ENCODE measurements around the gene KIF5A.

Gene KIF5A

DNA sequence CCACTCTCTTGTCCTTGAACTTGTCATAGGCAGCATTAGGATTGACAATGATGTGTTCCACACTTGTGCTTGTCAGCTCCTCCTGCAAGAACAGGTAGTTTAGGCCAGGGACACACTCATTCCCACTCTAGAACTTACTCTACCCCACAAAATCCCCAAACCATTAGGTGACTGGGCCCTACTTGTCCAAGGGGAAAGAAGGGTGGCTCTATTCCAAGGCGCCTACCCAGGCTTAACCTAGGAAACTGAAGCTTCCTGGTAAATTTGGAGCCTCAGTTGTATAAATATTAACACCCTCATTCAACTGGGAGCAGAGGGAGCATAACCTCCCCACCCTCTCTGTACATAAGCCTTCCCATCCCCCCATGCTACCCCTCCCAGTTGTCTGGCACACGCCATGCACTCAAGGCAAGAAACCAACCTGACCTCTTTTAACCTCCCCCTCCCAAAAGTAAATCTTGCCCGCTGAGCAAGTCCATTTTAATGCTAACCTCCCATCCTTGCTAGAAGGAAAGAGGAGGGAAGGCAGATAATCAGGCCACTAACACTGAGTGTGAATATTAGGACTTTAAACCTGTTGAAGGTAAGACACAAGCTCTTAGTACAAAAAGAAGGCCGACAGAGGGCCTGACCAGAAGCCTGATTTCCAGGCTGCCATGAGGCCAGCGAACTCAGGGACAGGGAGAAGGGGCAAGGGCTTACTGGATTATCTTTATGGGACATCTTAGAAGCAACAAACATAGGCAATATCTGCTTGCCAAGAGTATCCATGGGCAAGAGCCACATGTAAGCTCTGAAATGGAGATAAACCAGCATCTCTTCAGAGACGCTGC is 13.9 kb upstream of the KIF5A start:
- no peak for DNase-seq

DNA sequence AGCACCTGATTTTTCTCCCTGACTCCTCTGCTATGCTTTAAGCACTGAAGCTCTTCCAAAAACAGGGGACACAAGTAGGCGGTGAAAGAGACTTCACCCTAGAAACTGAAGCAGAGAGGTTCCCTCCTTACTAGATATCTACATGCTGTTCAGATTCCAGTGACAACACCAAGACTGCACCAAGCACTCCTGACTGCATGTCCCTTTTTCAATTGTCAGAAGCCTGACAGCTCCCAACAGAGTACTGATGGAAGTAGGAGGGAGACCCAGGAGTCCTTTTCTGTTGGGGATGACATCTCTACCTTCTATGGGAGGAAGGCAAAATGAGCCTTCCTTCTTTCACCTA is 13.3 kb upstream of the KIF5A start:
- no peak for DNase-seq

DNA sequence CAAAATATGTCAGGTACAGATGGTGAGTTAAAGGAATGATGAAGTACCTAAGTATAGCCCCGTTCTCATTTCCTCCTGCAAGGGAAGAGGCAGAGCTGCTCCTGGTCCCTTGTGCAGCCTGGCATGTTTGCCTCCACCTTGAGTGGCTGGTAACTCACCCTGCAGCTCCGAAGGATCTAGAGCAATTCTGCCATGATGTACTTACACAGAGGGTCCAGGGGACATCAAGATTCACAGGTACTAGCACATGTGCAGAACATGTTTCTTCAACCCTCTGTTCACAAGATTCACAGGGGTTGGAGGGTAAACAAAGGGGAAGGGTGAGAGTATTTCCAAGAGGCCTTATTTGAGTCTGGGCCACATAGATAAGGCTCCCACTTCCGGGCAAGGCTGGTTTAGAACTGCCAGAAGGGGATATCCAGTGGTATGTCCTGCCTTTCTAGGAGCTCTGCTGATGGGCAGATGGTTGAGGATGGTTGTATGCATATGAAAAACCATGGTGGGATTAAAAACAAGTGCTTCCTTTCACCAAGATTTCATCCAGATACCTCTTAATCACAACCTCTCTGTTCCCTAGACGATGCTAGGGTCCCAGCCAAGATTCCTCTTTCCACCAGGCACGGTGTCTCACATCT is 10.6 kb upstream of the KIF5A start:
- peak; percentile 37 for DNase-seq

DNA sequence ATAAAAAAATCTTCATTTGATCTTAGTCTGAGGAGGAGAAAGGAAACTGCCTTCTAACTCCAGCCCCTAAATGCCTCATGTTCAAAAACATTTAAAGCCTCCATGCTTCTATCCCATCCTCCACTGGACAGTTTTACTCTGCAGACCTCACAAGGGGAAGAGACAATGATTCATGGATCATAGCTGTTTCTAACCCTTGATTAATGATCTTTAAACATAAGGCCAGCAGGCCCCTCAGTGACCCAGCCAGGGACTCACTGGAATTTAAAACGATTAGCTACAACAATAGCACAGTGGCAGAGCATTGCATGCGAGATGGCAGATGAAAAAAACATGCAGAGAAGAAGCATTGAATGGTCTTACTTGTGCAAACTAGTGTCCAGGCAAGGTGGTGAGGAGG is 8.8 kb upstream of the KIF5A start:
- DNase-seq: peak; percentile 34

DNA sequence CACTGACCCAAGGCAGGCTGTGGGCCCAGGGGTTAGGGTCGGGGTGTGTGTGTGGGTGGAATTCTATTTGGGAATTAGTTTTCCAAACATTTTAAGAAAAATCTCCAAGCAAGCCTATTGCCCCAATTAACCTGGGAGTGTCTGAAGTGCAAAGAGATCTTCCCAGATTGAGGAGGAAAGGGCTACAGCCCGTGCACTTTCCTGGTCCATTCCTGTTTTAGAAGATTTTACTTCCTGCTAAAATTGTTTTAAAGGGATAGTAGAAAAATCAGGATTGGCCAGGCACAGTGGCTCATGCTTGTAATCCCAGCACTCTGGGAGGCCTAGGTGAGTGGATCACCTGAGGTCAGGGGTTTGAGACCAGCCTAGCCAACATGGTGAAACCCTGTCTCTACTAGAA is 8.1 kb upstream of the KIF5A start:
- peak; percentile 26 for DNase-seq

DNA sequence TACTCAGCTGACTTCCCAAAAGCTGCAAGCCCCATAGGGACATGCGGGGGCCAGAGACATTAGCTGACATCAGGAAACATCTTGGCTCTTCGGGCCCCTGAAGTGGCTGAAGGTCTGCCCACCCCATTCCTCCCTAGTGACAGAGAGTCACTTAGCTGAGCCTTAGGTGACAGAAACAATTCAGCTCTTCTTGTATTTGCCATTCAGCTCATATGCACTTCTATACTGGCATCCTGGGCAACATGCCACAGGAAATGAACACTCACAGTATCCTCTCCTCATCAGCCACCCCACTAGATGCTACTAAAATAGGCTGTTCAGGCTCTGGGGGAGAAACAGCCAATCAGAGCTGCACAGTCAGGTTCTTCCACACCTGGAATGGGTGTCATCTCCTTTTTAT is 6.3 kb upstream of the KIF5A start:
- peak; percentile 44 for DNase-seq

DNA sequence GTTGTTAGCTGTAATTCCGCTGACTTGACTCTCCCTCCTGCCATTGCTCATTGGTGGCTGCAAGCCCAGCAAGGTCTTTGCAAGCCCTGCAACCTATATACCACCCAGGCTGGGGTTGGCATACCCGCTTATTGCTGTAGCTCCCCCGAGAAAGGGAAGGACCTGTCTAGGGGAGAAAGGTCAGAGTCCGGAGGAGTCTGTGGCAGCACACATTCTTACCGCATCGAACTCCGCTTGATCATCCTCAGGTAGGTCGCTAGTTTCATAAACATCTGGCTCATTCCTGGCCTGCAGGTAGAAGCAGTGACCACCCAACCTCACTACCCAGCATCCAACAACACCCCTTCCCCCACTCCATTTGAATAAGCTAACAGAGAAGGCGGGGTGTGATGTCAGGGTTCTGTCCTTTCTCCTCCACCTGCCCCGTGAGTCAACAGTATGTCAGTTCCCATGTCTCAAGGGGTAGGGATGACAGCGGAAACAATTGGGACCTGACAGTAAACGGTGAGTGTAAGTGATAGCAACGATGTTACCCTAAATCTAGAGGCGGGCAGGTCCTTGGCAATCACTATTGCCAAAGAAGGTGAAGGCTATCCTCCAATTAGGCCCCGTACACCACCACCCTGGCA is 3.9 kb upstream of the KIF5A start:
- DNase-seq: peak; percentile 70

DNA sequence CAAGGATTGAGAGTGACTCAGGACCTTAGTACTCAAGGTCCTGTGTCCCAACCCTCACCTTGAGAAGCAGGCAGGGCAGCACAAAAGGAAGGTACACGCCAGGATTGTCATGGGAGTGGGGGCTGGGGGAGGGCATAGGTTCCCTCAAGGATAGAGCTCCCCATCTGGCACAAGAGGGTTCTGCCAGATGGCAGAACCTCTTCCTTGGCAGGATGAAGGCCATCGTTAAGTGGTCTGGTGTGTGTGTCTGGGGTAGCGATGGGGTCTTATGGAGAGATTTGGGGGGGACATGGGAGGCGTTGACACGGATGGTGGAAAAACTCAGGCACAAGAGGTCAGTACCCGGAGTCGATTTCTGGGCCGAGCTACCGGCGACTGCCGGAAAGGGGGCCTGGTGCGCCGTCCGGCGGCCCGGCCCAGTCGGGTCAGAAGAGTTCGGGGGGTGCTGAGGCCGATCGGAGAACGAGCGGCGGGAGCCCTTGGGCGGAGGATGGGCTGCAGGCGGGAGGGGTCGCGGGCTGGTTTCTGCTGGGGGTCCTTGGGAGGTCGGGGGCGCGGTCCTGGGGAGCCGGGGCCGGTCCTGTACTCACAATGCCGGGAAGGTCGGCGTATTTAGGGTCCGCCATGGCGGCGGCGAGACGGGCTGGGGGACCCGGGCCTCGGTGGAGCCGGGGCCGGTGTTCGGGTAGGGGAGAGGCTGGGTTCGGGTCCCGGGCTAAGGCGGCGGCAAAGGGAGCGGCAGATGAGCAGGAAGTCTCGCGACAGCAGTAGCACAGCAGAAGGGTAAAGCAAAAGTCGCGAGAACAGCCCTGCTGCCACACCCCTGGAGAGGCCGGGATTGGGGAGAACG is 3.2 kb upstream of the KIF5A start, which contains the start of gene DCTN2:
TSS of gene DCTN2 (minus strand) at position 755 of the 850 bp plus-strand sequence. CDS start at position 626, 129 bp downstream.
- DNase-seq: peak; percentile 99

DNA sequence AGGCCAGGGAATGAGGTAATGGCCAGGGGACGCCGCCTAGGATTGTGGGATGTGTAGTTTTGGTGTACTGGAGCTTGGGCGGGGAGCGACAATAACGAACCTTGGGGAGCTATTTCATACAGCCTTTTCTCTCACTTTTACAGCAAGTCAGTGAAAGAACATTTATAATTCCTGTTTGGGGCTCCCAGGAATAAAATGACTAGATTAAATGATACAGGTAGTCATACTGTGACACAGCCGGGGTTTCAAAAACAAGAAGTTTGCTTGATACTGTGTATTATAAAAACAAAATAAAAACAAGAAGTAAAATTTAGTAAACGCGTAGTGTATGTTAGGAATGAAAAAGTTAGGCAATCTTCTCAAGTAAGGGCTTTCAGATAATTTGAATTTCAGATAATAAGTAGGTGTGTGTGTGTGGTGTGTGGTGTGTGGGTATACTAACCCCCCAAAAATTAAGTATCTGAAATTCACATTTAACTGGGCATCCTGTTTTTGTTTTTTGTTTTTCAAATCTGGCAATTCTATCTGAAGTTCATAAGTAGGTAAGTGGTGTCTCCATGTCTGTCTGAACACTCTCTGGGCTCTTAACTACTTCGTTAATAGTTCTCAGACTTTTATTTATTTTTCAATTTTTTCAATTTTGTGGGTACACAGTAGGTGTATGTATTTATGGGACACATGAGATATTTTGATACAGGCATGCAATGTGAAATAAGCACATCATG is 2.4 kb upstream of the KIF5A start:
- no peak for DNase-seq

DNA sequence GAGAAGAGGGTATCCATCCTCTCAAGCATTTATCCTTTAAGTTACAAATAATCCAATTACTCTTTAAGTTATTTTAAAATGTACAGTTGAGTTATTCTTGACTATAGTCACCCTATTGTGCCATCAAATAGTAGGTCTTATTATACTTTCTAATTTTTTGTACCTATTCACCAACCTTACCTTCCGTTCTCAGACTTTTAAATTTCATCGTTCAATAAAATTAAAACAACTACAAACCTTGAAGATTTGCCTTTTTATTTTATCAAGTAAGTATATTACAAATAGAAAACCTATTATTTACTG is 1.9 kb upstream of the KIF5A start:
- no peak for DNase-seq

DNA sequence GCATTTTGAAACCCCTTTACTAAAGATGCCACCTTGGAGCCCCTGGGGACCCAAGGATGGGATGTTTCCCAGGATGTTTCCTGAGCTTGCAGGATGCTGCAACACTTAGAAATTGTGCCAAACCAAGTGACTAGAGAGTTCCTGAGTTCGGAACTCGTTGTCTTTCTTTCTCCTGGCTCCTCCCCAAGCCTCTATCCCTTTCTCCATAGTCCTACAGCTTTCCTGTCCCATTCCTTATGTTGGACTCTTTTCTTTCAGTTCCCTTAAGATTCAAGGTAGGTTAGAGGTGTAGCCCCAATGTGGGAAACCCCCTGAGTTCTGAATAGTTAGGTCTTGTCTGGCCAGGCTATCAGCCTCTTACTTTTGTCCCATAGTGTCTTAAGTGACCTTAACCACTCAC is 1.4 kb upstream of the KIF5A start:
- no peak for DNase-seq

DNA sequence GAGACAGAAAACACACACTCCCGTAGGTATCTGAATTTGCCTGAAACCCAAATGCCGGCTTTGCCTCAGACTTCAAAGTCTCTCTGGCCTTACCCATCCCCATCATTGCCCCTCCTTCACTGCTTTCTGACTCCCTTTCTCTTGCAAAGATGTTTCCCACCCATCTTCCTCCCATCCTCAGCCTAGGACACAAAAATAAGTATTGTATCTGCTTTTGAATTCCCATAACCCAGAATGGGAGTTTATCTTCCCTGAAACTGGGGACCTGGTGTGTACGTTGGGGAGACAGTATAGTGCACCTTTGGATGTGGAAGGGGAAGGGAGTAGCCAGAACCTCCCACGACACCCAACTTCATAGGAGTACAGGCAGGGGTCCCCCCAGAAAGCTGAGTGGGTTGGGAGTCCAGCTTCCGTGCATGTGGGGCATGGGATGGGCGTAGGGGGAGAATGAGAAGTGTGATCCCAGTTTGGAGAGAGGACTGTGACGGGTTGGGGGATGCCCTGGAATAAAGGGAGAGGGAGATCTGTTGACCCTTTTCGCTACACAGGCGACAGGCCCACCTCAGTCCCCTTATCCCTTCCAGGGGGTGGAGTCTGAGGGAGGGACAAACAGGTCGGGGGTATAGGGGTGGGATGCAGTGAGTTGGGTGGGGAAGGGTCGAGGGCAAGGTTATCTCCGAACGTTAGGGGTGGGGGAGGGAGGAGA is 488 bp upstream of the KIF5A start:
- DNase-seq: peak; percentile 34

DNA sequence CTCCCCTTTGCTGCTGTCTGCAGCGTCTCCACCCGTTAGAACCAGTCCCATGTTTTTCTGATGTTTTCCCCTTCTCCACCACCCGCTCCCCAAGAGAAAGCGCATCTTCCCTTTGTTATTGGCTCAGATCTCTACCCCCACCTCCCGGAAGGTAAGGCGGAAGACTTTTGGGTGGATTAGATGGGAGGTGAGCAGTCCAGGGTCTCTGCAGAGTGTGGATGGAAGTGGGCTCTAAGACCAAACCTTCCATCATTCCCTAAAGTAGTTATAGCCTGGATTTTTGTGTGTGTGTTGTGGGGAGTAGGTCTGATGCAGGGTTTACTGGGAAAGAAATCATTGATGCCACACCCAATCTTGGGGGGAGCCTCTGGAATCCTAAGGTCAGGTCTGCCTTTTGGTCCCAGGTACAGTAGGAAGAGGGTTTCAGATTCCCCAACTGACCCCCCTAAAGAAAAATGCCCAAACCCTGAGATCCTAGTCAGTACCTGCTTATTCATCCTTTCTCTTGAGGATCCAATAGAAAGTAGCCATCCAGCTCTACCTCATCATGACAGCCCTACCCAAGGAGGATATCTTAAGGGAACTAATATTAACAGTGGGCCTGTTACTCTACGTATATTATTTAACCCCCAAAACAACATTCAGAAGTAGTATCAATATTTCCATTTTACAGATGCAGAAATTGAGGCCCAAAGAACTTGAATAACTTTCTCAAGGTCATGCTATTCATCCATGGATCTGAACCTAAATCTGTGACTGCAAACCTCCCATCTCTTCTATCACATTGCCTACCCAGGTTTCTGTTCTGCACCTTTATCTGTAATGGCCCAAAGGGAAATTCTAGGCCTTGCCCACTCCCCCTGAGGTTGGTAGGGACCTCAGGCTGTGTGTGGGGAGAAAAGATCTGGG is 1.1 kb downstream of the KIF5A start:
- DNase-seq: no peak

DNA sequence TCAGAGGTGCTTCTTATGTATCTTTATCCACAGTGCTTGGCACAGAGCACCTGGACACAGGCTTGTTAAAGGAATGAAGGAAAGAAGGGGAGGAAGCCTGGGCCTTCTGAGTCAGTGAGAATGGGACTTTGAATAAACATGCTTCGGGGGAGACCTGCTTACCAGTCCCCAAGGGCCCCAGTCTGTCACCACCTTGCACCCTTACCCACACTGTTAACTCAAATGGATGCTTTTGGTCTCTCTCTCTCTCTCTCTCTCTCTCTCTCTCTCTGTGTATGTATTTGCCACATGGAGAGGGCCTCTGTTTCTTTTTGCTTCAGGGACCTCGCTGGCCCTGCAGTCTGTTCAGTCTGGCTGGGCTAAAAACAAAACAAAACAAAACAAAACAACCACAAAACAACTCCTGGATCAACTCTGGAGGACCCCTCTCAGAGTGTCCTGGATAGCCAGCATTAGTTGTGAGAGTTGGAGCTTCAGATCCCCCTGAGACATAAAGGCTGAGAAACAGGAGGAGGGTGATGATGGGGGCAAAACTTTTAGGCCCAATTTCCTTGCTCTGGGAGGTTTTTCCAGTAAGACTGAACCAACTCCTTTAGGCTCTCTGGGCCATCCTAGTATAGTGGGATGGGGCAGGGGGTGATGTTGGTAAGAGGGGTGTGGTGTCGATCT is 1.9 kb downstream of the KIF5A start:
- DNase-seq: peak; percentile 45

DNA sequence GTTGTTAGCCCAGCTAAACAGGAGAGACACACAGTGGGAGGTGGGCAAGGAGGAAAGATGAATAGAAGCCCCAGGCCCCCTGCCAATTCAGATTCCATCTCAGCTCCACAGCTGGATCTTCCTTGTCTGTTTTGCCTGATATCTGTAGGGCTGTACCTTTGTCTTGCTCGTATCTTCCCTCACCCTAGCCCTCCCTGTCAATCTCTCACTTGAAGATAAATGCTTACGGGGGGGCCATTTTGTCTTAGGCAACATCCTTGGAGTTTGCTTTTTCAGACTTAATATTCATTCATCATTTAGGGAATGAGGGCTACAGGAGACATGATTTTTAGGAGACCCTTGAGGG is 2.4 kb downstream of the KIF5A start:
- DNase-seq: no peak

DNA sequence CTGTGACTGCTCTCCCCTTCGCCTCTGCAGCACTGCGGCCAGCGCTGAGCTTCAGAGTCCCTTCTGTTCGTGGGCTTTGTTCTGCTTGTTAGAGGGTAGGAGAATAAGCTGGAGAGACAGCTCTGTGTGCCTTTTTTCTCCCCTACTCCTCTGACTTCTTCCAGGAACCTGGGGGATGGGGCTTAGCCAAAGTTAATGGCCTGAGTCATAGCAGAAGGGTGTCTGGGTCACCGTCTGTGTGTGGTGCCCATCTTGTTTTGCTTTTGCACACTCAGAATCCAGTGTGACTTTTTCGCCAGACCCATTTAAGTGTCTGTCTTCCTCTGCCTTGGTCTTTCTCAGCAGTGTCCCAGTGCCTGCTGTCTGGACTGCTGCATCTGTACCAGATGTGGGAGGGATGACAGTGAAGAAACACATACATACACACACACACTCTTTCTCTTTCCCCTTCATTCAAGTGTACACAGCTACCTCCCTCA is 3.0 kb downstream of the KIF5A start:
- DNase-seq: peak; percentile 91

DNA sequence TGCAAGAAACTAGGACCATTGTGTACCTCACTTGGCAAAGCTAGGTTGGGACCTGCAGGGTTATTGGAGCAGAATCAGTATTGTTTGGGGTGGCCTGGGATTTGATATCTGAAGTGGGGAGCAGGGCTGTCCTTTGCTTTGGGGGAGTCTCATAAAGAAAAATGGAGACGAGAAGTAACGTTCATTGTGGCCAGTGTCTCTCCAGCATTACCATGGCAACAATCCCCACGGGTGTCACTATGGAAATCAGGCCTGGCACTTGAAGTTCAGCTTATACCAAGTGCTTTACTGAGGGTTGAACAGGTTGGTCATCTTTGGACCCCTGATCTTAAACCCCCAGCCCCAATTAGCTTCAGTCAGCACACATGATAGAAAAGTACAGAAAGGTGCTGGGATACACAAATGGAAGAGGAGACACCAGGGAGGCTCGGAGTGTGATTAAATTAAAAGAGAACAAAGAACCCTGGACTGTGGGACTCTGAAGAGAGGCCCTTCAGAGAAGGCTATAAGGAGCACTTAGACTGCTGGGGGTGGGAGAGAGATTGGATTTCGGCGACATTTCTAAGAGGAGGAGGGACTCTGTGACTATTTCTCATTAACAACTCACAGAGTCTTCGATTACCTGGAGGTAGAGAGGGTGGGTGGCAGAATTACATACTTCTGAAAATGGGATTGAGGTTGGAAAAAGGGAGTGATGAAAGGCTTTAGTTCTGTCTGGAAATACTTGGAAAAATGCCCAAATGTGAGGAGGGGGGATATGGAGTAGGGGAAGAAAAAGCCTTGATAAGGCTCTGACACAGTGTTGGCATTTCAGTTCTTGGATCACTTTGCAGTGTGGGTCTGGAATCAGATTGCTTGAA is 3.7 kb downstream of the KIF5A start:
- no peak for DNase-seq

DNA sequence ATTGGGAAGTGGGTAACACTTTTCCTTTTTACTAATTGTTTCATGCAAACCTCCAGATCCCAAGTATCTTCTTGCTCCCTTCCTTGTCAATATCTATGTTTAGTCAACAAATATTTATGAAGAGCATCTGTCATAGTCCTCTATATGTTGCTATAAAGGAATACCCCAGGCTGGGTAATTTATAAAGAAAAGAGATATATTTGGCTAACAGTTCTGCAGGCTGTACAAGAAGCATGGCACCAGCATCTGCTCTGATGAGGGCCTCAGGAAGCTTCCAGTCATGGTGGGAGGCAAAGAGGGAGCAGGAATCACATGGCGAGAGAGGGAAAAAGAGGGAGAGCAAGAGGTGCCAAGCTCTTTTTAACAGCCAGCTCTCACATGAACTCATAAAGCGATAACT is 4.6 kb downstream of the KIF5A start:
- DNase-seq: no peak

DNA sequence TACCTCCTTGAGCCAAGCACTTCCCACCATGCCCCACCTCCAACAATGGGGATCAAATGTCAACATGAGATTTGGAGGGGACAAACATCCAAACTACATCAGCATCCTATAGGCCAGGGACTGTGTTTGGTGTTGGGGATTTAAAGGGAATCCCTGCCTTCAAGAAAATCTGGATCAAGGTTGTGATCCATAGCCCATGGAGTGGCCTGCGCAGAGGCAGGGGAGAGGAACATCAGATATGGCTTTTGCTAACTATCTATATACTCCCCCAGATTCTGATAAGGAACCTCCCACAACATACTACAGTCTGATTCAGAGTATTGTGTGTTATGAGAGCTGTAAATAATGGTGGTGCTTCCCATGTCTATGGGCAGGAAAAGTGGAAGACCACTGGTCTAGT is 5.1 kb downstream of the KIF5A start:
- peak; percentile 19 for DNase-seq

All from islet precursor cell (in vitro differentiated cells).